H1 (cell line): Measurements from ENCODE around the gene GSPT1. TPM values are rescaled to one million over a fixed set of nuclear protein-coding genes. Genes with fewer than 3 reads are reported as not detected.

Source experiments
- CHD7 ChIP-seq: fragments of 300-600 bp; sonication (generic); IDR thresholded peaks from 2 replicates; pipeline ENCODE4 v1.7.1; 2012; ENCODE audit warnings: low read length, moderate library complexity, mild to moderate bottlenecking, inconsistent platforms; ENCODE audit not compliant: insufficient replicate concordance
- CREB1 ChIP-seq: IDR thresholded peaks from 2 replicates; pipeline ENCODE4 v1.6.1; 2012; ENCODE audit warnings: inconsistent platforms
- EGR1 ChIP-seq: IDR thresholded peaks from 2 replicates; pipeline ENCODE4 v1.6.1; 2011; ENCODE audit warnings: low read depth, low read length, borderline replicate concordance
- POLR2A ChIP-seq, 2 experiments: IDR thresholded peaks; 1 replicate in 1 of 2; 2 replicates in 1 of 2; pipeline ENCODE4 v1.6.1; 2011; ENCODE audit warnings: low read depth in 2 of 2, low read length in 2 of 2, mild to moderate bottlenecking in 2 of 2; ENCODE audit errors: control extremely low read depth in 1 of 2
- SIN3A ChIP-seq, 2 experiments: IDR thresholded peaks in 1 of 2; conservative IDR thresholded peaks in 1 of 2; 2 replicates each; pipeline ENCODE4 v1.6.1; 2011 to 2012; ENCODE audit warnings: low read length in 2 of 2, improper control_type of control experiment in 1 of 2, low read depth in 1 of 2, mild to moderate bottlenecking in 1 of 2
- SUZ12 ChIP-seq: fragments of 200-600 bp; sonication (generic); IDR thresholded peaks from 2 replicates; pipeline ENCODE4 v1.6.1; 2012; ENCODE audit warnings: mild to moderate bottlenecking, inconsistent platforms, low read length, moderate library complexity, mixed read lengths
- USF2 ChIP-seq: IDR thresholded peaks from 2 replicates; pipeline ENCODE4 v1.6.1; 2011; ENCODE audit warnings: low read length, improper control_type of control experiment
- YY1 ChIP-seq: IDR thresholded peaks from 2 replicates; pipeline ENCODE4 v1.6.1; 2011; ENCODE audit warnings: low read depth, mild to moderate bottlenecking, low read length
- polyA plus RNA-seq, 7 experiments: library from polyadenylated mRNA; depleted of rRNA in 3 of 7; stranded (reverse) in 5 of 7; unstranded in 2 of 7; fragments of >200 nt in 5 of 7; fragments of 200-250 nt in 2 of 7; gene quantifications; 1 replicate in 5 of 7; 2 replicates in 1 of 7; 4 replicates in 1 of 7; pipeline versions ENCODE4 v1.2.1 to v1.2.3, GENCODE V29; 2011 to 2013; ENCODE audit warnings: missing spikeins in 2 of 7, mixed read lengths in 2 of 7
- total RNA-seq: library from RNA; stranded (reverse); fragmentation: NEBNext Ultra II Directional; extraction: Animal tissue kit (Norgen Biotek cat#: 25700); gene quantifications from 2 replicates; pipeline ENCODE4 v1.2.1, GENCODE V29; 2021

The GSPT1 gene
- total and polyA plus RNA-seq, 2 of the 8 experiments (the other 6 are each of a cell fraction or from before 2014, with no cell fraction given) = 51.0 to 204 TPM

GRCh38 chr16:11955713-11956123 is 40.0 kb upstream of the GSPT1 start (continued):
- TF ChIP-seq CHD7 = no peak
- no peak for TF ChIP-seq YY1
- no peak for TF ChIP-seq SIN3A (conservative IDR thresholded peaks at IDR 0.05 in 1 of 2, IDR thresholded peaks at IDR 0.05 in 1 of 2; ENCODE audit: low read depth in 1 of 2, low read length in 2 of 2)
- TF ChIP-seq POLR2A (IDR thresholded peaks at IDR 0.05; ENCODE audit: control extremely low read depth in 1 of 2, low read depth in 2 of 2, low read length in 2 of 2) = no peak
- TF ChIP-seq USF2 = no peak
- TF ChIP-seq CREB1 = no peak
- TF ChIP-seq SUZ12 = no peak
- TF ChIP-seq EGR1 = no peak
